Measurements from ENCODE around the gene MUL1.
A peak's percentile ranks its signal among the peaks of the same experiment; 100 is the strongest.
"Not testable (repeated sequence)": the region's sequence is repeated elsewhere in the genome, so short reads cannot be mapped to it uniquely, and the experiment has no call there.

Gene MUL1

GRCh38 chr1:20511518-20512428 is 3.8 kb upstream of the MUL1 start:
- no peak for DNase-seq (ENCODE audit: low read depth)

- DNase-seq (ENCODE audit: low read depth) = no peak
Observed at GRCh38 chr1:20508411-20508771, 440 bp upstream of the MUL1 start.

GRCh38 chr1:20507248-20507563 is 745 bp downstream of the MUL1 start:
- DNase-seq (ENCODE audit: low read depth) = no peak

GRCh38 chr1:20505488-20505887 is 2.5 kb downstream of the MUL1 start:
- DNase-seq (ENCODE audit: low read depth) = no peak

GRCh38 chr1:20500716-20501115 is 7.2 kb downstream of the MUL1 start:
- no peak for DNase-seq (ENCODE audit: low read depth)

GRCh38 chr1:20499718-20500117 is 8.2 kb downstream of the MUL1 start:
- DNase-seq (ENCODE audit: low read depth) = no peak

GRCh38 chr1:20499105-20499504 is 8.8 kb downstream of the MUL1 start:
- no peak for DNase-seq (ENCODE audit: low read depth)

GRCh38 chr1:20498116-20498515 is 9.8 kb downstream of the MUL1 start:
- no peak for DNase-seq (ENCODE audit: low read depth)

- DNase-seq (ENCODE audit: low read depth) = no peak
Observed at GRCh38 chr1:20497506-20497905, 10.4 kb downstream of the MUL1 start.

- DNase-seq (ENCODE audit: low read depth) = not testable (repeated sequence)
Observed at GRCh38 chr1:20496725-20497383, 11.1 kb downstream of the MUL1 start.

- DNase-seq (ENCODE audit: low read depth) = no peak
Observed at GRCh38 chr1:20496241-20496661, 11.7 kb downstream of the MUL1 start.

GRCh38 chr1:20495661-20496060 is 12.3 kb downstream of the MUL1 start:
- no peak for DNase-seq (ENCODE audit: low read depth)

- DNase-seq (ENCODE audit: low read depth) = no peak
Observed at GRCh38 chr1:20494609-20495311, 13.2 kb downstream of the MUL1 start.

GRCh38 chr1:20493839-20494608 is 13.9 kb downstream of the MUL1 start:
- DNase-seq (ENCODE audit: low read depth) = peak; percentile 74

GRCh38 chr1:20493309-20493708 is 14.6 kb downstream of the MUL1 start:
- no peak for DNase-seq (ENCODE audit: low read depth)

- no peak for DNase-seq (ENCODE audit: low read depth)
Observed at GRCh38 chr1:20492751-20493150, 15.2 kb downstream of the MUL1 start.

- no peak for DNase-seq (ENCODE audit: low read depth)
Observed at GRCh38 chr1:20491866-20492265, 16.1 kb downstream of the MUL1 start.

GRCh38 chr1:20491178-20491577 is 16.8 kb downstream of the MUL1 start:
- DNase-seq (ENCODE audit: low read depth) = no peak

- DNase-seq (ENCODE audit: low read depth) = no peak
Observed at GRCh38 chr1:20487236-20487590, 20.7 kb downstream of the MUL1 start.

GRCh38 chr1:20486457-20487235 is 21.3 kb downstream of the MUL1 start:
- no peak for DNase-seq (ENCODE audit: low read depth)

Measured in activated gamma-delta T cell treated with anti-CD3 and anti-CD28 coated beads, Interleukin-2, amount 50 U/mL, for 16 hours (primary cell).